Muscle of arm (tissue), 12 donors: Measurements from ENCODE around the gene ZNF516. TPM values are rescaled to one million over a fixed set of nuclear protein-coding genes. Genes with fewer than 3 reads are reported as not detected.

Source experiments
- DNase-seq: peaks from one replicate; pipeline ENCODE4 v3.0.0-alpha.2; 2013
- polyA plus RNA-seq, 12 donors: library from polyadenylated mRNA; unstranded; fragments of 120-200 nt; gene quantifications; one replicate each; pipeline ENCODE4 v1.2.1, GENCODE V29; 2013; ENCODE audit not compliant: insufficient read length in 12 of 12

ZNF516 gene
- polyA plus RNA-seq, 12 donors: 30.5 to 96.9 (median 42.7) TPM; not detected in 1

DNA sequence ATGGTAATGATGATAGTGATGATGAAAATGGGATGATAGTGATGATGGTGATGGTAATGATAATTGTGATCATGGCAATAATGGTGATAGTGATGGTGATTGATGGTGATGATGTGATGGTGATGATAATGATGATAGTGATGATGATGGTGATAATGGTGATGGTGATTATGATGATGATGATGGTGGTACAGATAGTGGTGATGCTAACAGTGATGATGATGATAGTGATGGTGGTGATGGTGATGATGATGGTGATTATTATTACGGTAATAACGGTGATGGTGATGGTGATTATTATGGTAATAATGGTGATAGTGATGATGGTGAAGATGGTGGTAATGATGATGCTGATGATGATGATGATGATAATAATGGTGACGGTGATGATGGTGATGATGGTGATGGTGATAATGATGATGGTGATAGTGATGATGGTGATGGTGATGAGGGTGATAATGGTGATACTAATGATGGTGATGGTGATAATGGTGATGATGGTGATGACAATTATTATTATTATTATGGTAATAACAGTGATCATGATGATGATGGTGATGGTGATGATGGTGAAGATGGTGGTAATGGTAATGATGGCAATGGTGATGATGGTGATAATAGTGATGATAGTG, 151.0 kb downstream of the ZNF516 start:
- no peak for DNase-seq

DNA sequence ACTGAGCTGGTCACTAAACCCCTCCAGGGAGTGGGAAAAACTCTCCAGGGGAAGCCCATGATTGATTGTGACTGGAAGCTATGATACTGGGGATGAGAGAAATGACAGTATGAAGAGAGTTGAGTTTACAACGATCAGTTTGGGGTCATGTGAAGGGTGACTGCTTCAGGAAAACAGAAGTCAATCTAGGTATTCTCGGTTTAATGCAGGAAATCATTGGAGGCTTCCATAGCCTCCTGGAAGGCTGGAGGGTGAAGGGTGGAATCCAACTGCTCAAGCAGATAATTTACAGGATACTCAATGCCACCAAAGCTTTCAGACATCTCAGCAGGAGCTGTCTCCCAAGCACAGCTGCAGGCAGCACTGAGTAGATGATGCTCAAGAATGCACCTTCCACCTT, 154.6 kb downstream of the ZNF516 start:
- no peak for DNase-seq

- no peak for DNase-seq
These were observed 155.8 kb downstream of the ZNF516 start for GRCh38 chr18:76339246-76339620.

DNA sequence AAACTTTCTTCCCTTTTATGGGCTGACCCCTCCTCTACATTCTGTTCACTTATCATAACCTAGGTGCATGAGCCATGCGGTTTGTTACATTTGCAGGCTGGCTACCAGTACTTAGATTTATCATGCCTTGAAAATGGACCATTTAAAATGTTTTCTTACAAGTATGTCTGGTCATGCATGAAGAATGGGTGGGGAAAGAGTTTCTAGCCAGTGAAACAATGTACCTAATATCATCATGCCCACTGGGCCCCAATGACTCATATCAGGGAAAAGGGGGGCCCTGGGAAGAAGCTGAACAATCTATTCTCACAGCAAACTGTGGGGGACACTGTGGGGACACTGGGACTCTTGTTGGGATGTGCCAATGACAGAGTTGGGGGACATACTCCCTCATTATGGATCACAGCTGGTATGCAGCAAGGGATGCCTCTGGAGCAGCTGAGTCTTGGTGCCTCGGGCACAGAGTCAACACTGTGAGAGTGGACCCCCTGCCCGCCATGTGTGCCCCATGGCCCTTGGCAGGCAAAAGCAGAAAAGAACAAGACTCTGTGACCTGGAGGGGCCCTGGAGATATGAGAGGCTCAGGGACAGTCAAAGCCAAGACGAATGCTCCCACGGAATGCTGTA, 156.3 kb downstream of the ZNF516 start:
- DNase-seq: no peak

DNA sequence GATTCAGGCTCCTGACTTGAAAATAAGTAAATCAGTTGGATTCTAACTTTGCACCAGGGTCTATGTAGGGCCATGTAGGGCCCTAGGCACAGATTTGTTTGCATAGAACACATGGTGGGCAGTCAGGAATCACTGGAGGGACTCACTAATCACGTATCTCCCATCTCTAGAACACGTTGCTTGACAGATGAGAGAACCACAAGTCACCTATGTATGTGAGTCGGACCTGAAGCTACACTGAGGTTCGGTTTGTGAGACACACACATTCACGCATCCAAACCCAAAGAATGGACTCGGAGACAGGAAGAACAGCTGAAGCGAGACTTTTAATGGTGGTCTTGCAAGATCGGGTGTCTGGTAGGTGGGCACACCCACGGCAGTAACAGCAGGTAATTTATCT, 157.0 kb downstream of the ZNF516 start:
- DNase-seq: no peak

DNA sequence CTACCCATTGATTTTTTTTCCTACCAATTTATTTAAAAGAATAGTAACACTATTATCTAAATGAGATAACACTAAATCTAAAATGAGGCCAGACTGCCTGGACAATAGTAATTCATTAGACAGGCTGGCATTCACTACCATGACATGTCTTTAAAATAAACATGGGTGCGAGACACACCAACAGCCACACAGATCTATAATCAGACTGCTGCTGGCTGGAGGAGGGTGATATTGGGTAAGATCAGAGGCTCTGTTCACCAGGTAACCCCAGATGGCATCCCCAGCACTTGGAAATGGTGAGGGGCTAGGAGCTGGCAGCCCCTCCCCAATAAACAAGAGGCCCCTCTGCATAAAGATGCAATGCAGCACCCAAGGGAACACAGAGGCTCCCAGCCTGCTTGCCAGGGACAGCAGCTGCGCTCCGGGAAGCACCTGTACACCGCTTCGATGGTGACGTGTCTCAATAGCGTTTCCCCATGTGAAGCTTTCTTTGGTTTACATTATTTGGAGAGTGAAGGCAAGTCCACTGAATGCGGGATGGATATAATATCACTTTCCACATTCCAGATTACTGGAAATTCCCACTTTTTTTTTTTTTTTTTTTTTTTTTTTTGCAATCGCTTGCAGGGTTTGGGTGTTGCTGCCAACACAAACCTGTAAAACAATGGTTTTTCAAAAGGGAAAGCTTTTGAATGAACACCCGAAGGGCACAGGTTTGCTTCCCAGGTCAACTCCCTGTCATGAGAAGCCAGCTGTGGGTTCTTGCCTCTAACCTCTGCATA, 159.0 kb downstream of the ZNF516 start:
- DNase-seq: no peak

DNA sequence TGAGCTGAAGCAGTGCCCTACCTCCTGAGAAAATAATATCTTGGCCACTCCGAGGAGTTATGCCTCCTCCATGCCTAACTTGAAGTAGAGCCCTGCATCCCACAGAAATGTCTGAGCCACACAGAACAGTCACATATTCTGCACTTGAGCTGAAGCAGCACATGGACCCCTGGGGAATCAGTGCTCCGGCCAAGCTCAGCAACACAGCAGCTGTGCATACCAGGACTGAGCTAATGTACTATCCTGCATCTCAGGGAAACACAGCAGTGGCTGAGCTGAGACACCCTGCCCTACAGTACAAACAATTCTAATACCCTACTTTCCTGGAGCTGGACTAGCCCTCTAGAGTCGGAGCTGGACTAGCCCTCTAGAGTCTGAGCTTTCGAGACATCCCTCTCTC, 166.9 kb downstream of the ZNF516 start:
- peak; percentile 84 for DNase-seq

- no peak for DNase-seq
These were observed 171.2 kb downstream of the ZNF516 start for GRCh38 chr18:76323891-76324290.

GRCh38 chr18:76322686-76323085, 172.4 kb downstream of the ZNF516 start:
- DNase-seq: no peak

DNA sequence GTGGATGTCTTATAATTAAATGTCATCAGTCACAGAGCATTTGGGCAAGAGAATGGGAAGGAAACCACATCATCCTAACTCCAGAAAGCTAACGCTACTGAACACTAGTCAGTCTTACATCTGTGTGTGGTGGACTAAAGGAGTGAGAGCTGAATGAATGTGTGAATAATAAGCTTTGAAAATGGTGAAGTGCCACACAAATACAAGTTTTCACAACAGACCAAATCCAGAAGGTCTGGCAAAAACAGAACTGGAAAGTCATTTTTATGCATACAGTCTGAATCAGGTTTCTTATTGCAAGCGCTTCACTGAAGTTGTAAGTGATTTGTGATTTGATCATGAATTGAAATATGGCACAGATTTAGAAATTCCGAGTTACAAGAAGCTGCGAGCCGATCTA, 175.7 kb downstream of the ZNF516 start:
- DNase-seq: no peak

- no peak for DNase-seq
These were observed 176.4 kb downstream of the ZNF516 start for GRCh38 chr18:76318607-76319006.

DNA sequence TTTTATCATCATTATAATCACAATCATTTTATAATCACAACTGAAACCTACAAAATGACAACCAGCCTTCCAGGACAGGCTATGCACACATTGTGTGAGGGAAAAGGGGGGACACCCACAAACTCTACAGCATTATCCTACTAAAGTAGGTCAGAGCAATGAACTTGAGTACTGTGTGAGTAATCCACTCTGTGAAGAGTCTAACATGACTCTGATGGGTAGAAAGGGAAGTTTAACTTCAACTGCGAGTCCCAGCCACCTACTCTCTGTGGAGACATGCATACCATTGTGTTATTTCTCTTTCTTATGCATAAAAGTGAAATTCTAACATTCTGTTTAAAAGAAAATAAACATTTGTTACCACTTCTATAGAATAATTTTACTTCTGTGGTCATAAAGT, 177.9 kb downstream of the ZNF516 start:
- no peak for DNase-seq

- no peak for DNase-seq
These were observed 179.3 kb downstream of the ZNF516 start for GRCh38 chr18:76315722-76316230.

- no peak for DNase-seq
These were observed 180.5 kb downstream of the ZNF516 start for GRCh38 chr18:76314496-76314895.

GRCh38 chr18:76314015-76314414, 181.0 kb downstream of the ZNF516 start:
- DNase-seq: no peak
